Measurements from ENCODE around the gene ELK4. TPM values are rescaled to one million over a fixed set of nuclear protein-coding genes. Genes with fewer than 3 reads are reported as not detected.

The ELK4 gene
- total RNA-seq, 1 experiment from 2014 or later: 122 TPM

GRCh38 chr1:205565799-205566198 is 66.0 kb downstream of the ELK4 start:
- no peak for TF ChIP-seq CTCF (IDR thresholded peaks at IDR 0.05; ENCODE audit: unreplicated experiment)
- CTCF ChIA-PET: no interaction called here
- no peak for DNase-seq
- BruUV-seq (replicated peaks): no TSS peak
- Mint-ChIP-seq H3K4me1 (ENCODE audit: low read depth, unreplicated experiment) (peaks cover 12% of the 10 kb centered on the region), H3K27me3 (ENCODE audit: unreplicated experiment) (peaks cover 65% of the 10 kb centered on the region), H3K27ac (ENCODE audit: unreplicated experiment) (no peak overlapping the region), H3K36me3 (ENCODE audit: insufficient read depth, unreplicated experiment) (no peaks in the 10 kb centered on the region), H3K9me3 (ENCODE audit: low read depth, unreplicated experiment) (peaks cover 1% of the 10 kb centered on the region), H3K4me3 (ENCODE audit: low read depth, unreplicated experiment) (no peak overlapping the region)
- intact Hi-C loops (cut with micrococcal nuclease; ENCODE audit: unreplicated experiment): no loop called here

- Mint-ChIP-seq H3K27me3 (ENCODE audit: unreplicated experiment) (peaks cover 64% of the 10 kb centered on the region), H3K4me3 (ENCODE audit: low read depth, unreplicated experiment) (no peak overlapping the region), H3K27ac (ENCODE audit: unreplicated experiment) (no peak overlapping the region), H3K4me1 (ENCODE audit: low read depth, unreplicated experiment) (peaks cover 12% of the 10 kb centered on the region), H3K9me3 (ENCODE audit: low read depth, unreplicated experiment) (peaks cover 6% of the 10 kb centered on the region), H3K36me3 (ENCODE audit: insufficient read depth, unreplicated experiment) (no peaks in the 10 kb centered on the region)
- DNase-seq: peak; percentile 56
- intact Hi-C loops (cut with micrococcal nuclease; ENCODE audit: unreplicated experiment): no loop called here
- CTCF ChIA-PET: interaction anchor here (0.6 to 1.0 kb wide), 2 partner anchors 15 to 1049 kb away, joined by 3 read pairs; no protein-coding TSS in a partner anchor
- no peak for TF ChIP-seq CTCF (IDR thresholded peaks at IDR 0.05; ENCODE audit: unreplicated experiment)
- BruUV-seq (replicated peaks): no TSS peak
These were observed 67.8 kb downstream of the ELK4 start for GRCh38 chr1:205563927-205564441.

GRCh38 chr1:205561501-205562203 is 70.2 kb downstream of the ELK4 start:
- Mint-ChIP-seq H3K4me3 (ENCODE audit: low read depth, unreplicated experiment) (no peak overlapping the region), H3K9me3 (ENCODE audit: low read depth, unreplicated experiment) (peaks cover 6% of the 10 kb centered on the region), H3K27ac (ENCODE audit: unreplicated experiment) (no peak overlapping the region), H3K4me1 (ENCODE audit: low read depth, unreplicated experiment) (peaks cover 12% of the 10 kb centered on the region), H3K36me3 (ENCODE audit: insufficient read depth, unreplicated experiment) (no peaks in the 10 kb centered on the region), H3K27me3 (ENCODE audit: unreplicated experiment) (peaks cover 53% of the 10 kb centered on the region)
- no peak for DNase-seq
- no peak for TF ChIP-seq CTCF (IDR thresholded peaks at IDR 0.05; ENCODE audit: unreplicated experiment)
- BruUV-seq (replicated peaks): no TSS peak
- CTCF ChIA-PET: interaction anchor here (0.7 kb wide), 1 partner anchor 98 kb away, joined by 3 read pairs; no protein-coding TSS in a partner anchor
- intact Hi-C loops (cut with micrococcal nuclease; ENCODE audit: unreplicated experiment): no loop called here

Other genes with a start within 250 kb of the ELK4 start
- gene LEMD1, start 210.0 kb downstream of the ELK4 start, total RNA-seq (2022): 15.3 and 17.2 TPM in 2 replicates
- 14.2 TPM in 2 replicates for gene BLACAT1, start 176.0 kb downstream of the ELK4 start, total RNA-seq (2022)
- gene CDK18, start 127.3 kb downstream of the ELK4 start, total RNA-seq (2022): 42.1 and 44.0 TPM in 2 replicates
- gene SLC45A3, start 48.5 kb upstream of the ELK4 start, total RNA-seq (2022): 27.5 and 29.1 TPM in 2 replicates
- gene NUCKS1, start 118.2 kb upstream of the ELK4 start, total RNA-seq (2022): 242 and 276 TPM in 2 replicates
- gene RAB29, start 143.5 kb upstream of the ELK4 start, total RNA-seq (2022): 27.1 and 29.5 TPM in 2 replicates
- 27.8 and 31.9 TPM in 2 replicates for gene SLC41A1, start 181.2 kb upstream of the ELK4 start, total RNA-seq (2022)
- 0.26 and 0.32 TPM in 2 replicates for gene PM20D1, start 218.1 kb upstream of the ELK4 start, total RNA-seq (2022)